GM23338 (cell line): ENCODE results near the gene PDIA4. TPM values are rescaled to one million over a fixed set of nuclear protein-coding genes. Genes with fewer than 3 reads are reported as not detected.

Source experiments
- ATAC-seq: fragments of 200-7000 bp; cut with Tn5 transposase; 3 replicates; pipeline ENCODE4 v1.9.1; 2020
- DNase-seq: peaks from one replicate; pipeline ENCODE4 v3.0.0-alpha.2; 2015; ENCODE audit warnings: low spot score
- H2AFZ ChIP-seq: fragments of 200-600 bp; sonication (generic); 2 replicates; pipeline ENCODE4 v1.8.0; 2016; ENCODE audit warnings: antibody characterized with exemption, mild to moderate bottlenecking, moderate library complexity
- H3F3A ChIP-seq: fragments of 200-600 bp; sonication (generic); replicated peaks from 2 replicates; pipeline ENCODE4 v1.8.0; 2017; ENCODE audit warnings: antibody characterized with exemption, mixed run types, low read depth
- H3K27ac ChIP-seq: fragments of 200-600 bp; sonication (generic); 2 replicates; pipeline ENCODE4 v1.6.1; 2016; ENCODE audit warnings: low read depth
- H3K27me3 ChIP-seq: fragments of 200-600 bp; sonication (generic); 2 replicates; pipeline ENCODE4 v1.8.0; 2016; ENCODE audit warnings: mild to moderate bottlenecking, mixed run types, moderate library complexity; ENCODE audit not compliant: insufficient read depth
- H3K36me3 ChIP-seq: fragments of 200-600 bp; sonication (generic); 2 replicates; pipeline ENCODE4 v1.8.0; 2016; ENCODE audit warnings: mild to moderate bottlenecking; ENCODE audit not compliant: insufficient read depth
- H3K4me1 ChIP-seq: fragments of 200-600 bp; sonication (generic); 2 replicates; pipeline ENCODE4 v1.8.0; 2016; ENCODE audit warnings: mild to moderate bottlenecking, moderate library complexity; ENCODE audit not compliant: insufficient read depth
- H3K4me2 ChIP-seq: fragments of 200-600 bp; sonication (generic); 2 replicates; pipeline ENCODE4 v1.7.1; 2017; ENCODE audit warnings: mixed run types
- H3K4me3 ChIP-seq: fragments of 200-600 bp; sonication (generic); 2 replicates; pipeline ENCODE4 v1.6.1; 2016; ENCODE audit warnings: mixed run types
- H3K79me2 ChIP-seq: fragments of 200-600 bp; sonication (generic); replicated peaks from 2 replicates; pipeline ENCODE4 v1.8.0; 2017; ENCODE audit warnings: mild to moderate bottlenecking; ENCODE audit not compliant: insufficient read depth
- H3K9me2 ChIP-seq: fragments of 200-600 bp; sonication (generic); 2 replicates; pipeline ENCODE4 v1.8.0; 2017; ENCODE audit not compliant: insufficient read depth
- H4K20me1 ChIP-seq: fragments of 200-600 bp; sonication (generic); replicated peaks from 2 replicates; pipeline ENCODE4 v1.8.0; 2017; ENCODE audit warnings: mild to moderate bottlenecking; ENCODE audit not compliant: insufficient read depth
- H3K27ac Mint-ChIP-seq: 2 replicates; pipeline ENCODE4 v1.8.0; 2020; ENCODE audit warnings: inconsistent platforms, mild to moderate bottlenecking, moderate library complexity, mixed read lengths
- H3K27me3 Mint-ChIP-seq: 3 replicates; pipeline ENCODE4 v1.8.0; 2022; ENCODE audit warnings: low read depth, mild to moderate bottlenecking, moderate library complexity, mixed read lengths, inconsistent platforms; ENCODE audit not compliant: insufficient read depth, poor library complexity
- H3K36me3 Mint-ChIP-seq: 3 replicates; pipeline ENCODE4 v1.8.0; 2021; ENCODE audit warnings: low read depth, mild to moderate bottlenecking, inconsistent platforms, moderate library complexity, mixed read lengths
- H3K4me1 Mint-ChIP-seq: 3 replicates; pipeline ENCODE4 v1.8.0; 2020; ENCODE audit warnings: mild to moderate bottlenecking, inconsistent platforms, mixed read lengths
- H3K4me3 Mint-ChIP-seq: 3 replicates; pipeline ENCODE4 v1.8.0; 2021; ENCODE audit warnings: moderate library complexity, mild to moderate bottlenecking, inconsistent platforms, mixed read lengths
- H3K9me3 Mint-ChIP-seq: 3 replicates; pipeline ENCODE4 v1.8.0; 2020; ENCODE audit warnings: moderate library complexity, mild to moderate bottlenecking, inconsistent platforms, mixed read lengths
- CREB1 ChIP-seq: fragments of 250-450 bp; sonication (Bioruptor Pico); IDR thresholded peaks from 2 replicates; pipeline ENCODE4 v1.5.0; 2020; ENCODE audit warnings: low read depth, mild to moderate bottlenecking, moderate library complexity
- CTCF ChIP-seq, 2 experiments: fragments of 200-600 bp in 1 of 2; sonication (generic) in 1 of 2; conservative IDR thresholded peaks; 2 replicates each; pipeline versions ENCODE4 v1.5.1 to v1.6.1; 2016 to 2017; ENCODE audit warnings: antibody characterized with exemption in 2 of 2, low read depth in 2 of 2, mild to moderate bottlenecking in 2 of 2, moderate library complexity in 1 of 2
- ETS1 ChIP-seq: IDR thresholded peaks from 2 replicates; pipeline ENCODE4 v1.6.1; 2016; ENCODE audit warnings: antibody characterized with exemption
- EZH2 ChIP-seq: fragments of 200-600 bp; sonication (generic); IDR thresholded peaks from one replicate; pipeline ENCODE4 v1.8.0; 2017; ENCODE audit warnings: antibody characterized with exemption, mild to moderate bottlenecking, low read depth; ENCODE audit not compliant: unreplicated experiment
- EZH2phosphoT487 ChIP-seq: fragments of 200-600 bp; sonication (generic); IDR thresholded peaks from one replicate; pipeline ENCODE4 v1.8.1; 2018; ENCODE audit warnings: antibody characterized with exemption; ENCODE audit not compliant: unreplicated experiment
- JUNB ChIP-seq: IDR thresholded peaks from one replicate; pipeline ENCODE4 v1.6.1; 2016; ENCODE audit warnings: antibody characterized with exemption; ENCODE audit not compliant: unreplicated experiment
- NANOG ChIP-seq: IDR thresholded peaks from 2 replicates; pipeline ENCODE4 v1.6.1; 2016; ENCODE audit warnings: antibody characterized with exemption, borderline replicate concordance
- POLR2AphosphoS5 ChIP-seq: IDR thresholded peaks from 2 replicates; pipeline ENCODE4 v1.6.1; 2016; ENCODE audit warnings: antibody characterized with exemption, low read depth
- STAT1 ChIP-seq: IDR thresholded peaks from one replicate; pipeline ENCODE4 v1.6.1; 2016; ENCODE audit warnings: antibody characterized with exemption; ENCODE audit not compliant: unreplicated experiment
- ZNF114 ChIP-seq: fragments of 250-450 bp; sonication (Bioruptor Pico); IDR thresholded peaks from 2 replicates; pipeline ENCODE4 v1.5.0; 2020; ENCODE audit warnings: mild to moderate bottlenecking, moderate library complexity
- ZNF331 ChIP-seq: fragments of 250-450 bp; sonication (Bioruptor Pico); IDR thresholded peaks from 2 replicates; pipeline ENCODE4 v1.5.0; 2020; ENCODE audit warnings: low read depth, mild to moderate bottlenecking, moderate library complexity
- polyA plus RNA-seq: library from polyadenylated mRNA; unstranded; fragments of >200 nt; fragmentation: Nextera tagmentation; extraction: Ambion mirVana; gene quantifications from 2 replicates; pipeline ENCODE4 v1.2.1, GENCODE V29; 2016
- total RNA-seq: library from RNA; depleted of rRNA; stranded (reverse); fragments of >200 nt; shearing (Covaris generic); gene quantifications from 2 replicates; pipeline ENCODE4 v1.2.3, GENCODE V29; 2014
- TF ChIP-seq, protein P1 (sequence below): fragments of 250-450 bp; sonication (Bioruptor Pico); IDR thresholded peaks from 2 replicates; pipeline ENCODE4 v1.5.0; 2020; ENCODE audit warnings: mild to moderate bottlenecking, moderate library complexity
- TF ChIP-seq, protein P2 (sequence below): IDR thresholded peaks from one replicate; pipeline ENCODE4 v1.6.1; 2018; ENCODE audit warnings: antibody characterized with exemption; ENCODE audit not compliant: unreplicated experiment

Gene PDIA4
- total and polyA plus RNA-seq, 2 experiments from 2014 or later: 196 to 332 TPM

GRCh38 chr7:148967032-148967372 lies 61.3 kb downstream of the PDIA4 start:
- no peaks in the 10 kb centered on the region for H4K20me1 ChIP-seq
- H3K9me2 ChIP-seq: no peaks in the 10 kb centered on the region
- peaks cover 15% of the 10 kb centered on the region; the same call in 1 of the 2 replicates for H3F3A ChIP-seq
- peaks cover 11% of the 10 kb centered on the region for H3K27me3 Mint-ChIP-seq
- H3K4me1 Mint-ChIP-seq: peaks cover 8% of the 10 kb centered on the region
- H3K36me3 ChIP-seq: no peaks in the 10 kb centered on the region
- H3K27me3 ChIP-seq: no peaks in the 10 kb centered on the region
- DNase-seq (no peak), ATAC-seq (peak; percentile 14; the same call in 2 of the 3 replicates)
- H3K9me3 Mint-ChIP-seq: no peaks in the 10 kb centered on the region
- peaks cover 9% of the 10 kb centered on the region; the same call in 1 of the 2 replicates for H3K4me1 ChIP-seq
- no peak overlapping the region for H3K4me3 ChIP-seq
- H3K27ac Mint-ChIP-seq: no peak overlapping the region
- H3K79me2 ChIP-seq: no peaks in the 10 kb centered on the region
- no peaks in the 10 kb centered on the region; the same call in 2 of the 3 replicates for H3K36me3 Mint-ChIP-seq
- no peak overlapping the region for H3K27ac ChIP-seq
- H3K4me3 Mint-ChIP-seq: peak overlapping the region; percentile 34; the same call in 1 of the 3 replicates
- TF ChIP-seq POLR2AphosphoS5 (no peak), EZH2 (no peak), STAT1 (no peak), ZNF114 (CRISPR knock-in tag) (no peak), NANOG (no peak), EZH2phosphoT487 (no peak), CREB1 (CRISPR knock-in tag) (no peak; the same call in 1 of the 2 replicates), CTCF (conservative IDR thresholded peaks at IDR 0.05; ENCODE audit: low read depth in 2 of 2) (no peak), ZNF331 (CRISPR knock-in tag) (no peak), JUNB (no peak), ETS1 (no peak)
- TF ChIP-seq, protein P1, sequence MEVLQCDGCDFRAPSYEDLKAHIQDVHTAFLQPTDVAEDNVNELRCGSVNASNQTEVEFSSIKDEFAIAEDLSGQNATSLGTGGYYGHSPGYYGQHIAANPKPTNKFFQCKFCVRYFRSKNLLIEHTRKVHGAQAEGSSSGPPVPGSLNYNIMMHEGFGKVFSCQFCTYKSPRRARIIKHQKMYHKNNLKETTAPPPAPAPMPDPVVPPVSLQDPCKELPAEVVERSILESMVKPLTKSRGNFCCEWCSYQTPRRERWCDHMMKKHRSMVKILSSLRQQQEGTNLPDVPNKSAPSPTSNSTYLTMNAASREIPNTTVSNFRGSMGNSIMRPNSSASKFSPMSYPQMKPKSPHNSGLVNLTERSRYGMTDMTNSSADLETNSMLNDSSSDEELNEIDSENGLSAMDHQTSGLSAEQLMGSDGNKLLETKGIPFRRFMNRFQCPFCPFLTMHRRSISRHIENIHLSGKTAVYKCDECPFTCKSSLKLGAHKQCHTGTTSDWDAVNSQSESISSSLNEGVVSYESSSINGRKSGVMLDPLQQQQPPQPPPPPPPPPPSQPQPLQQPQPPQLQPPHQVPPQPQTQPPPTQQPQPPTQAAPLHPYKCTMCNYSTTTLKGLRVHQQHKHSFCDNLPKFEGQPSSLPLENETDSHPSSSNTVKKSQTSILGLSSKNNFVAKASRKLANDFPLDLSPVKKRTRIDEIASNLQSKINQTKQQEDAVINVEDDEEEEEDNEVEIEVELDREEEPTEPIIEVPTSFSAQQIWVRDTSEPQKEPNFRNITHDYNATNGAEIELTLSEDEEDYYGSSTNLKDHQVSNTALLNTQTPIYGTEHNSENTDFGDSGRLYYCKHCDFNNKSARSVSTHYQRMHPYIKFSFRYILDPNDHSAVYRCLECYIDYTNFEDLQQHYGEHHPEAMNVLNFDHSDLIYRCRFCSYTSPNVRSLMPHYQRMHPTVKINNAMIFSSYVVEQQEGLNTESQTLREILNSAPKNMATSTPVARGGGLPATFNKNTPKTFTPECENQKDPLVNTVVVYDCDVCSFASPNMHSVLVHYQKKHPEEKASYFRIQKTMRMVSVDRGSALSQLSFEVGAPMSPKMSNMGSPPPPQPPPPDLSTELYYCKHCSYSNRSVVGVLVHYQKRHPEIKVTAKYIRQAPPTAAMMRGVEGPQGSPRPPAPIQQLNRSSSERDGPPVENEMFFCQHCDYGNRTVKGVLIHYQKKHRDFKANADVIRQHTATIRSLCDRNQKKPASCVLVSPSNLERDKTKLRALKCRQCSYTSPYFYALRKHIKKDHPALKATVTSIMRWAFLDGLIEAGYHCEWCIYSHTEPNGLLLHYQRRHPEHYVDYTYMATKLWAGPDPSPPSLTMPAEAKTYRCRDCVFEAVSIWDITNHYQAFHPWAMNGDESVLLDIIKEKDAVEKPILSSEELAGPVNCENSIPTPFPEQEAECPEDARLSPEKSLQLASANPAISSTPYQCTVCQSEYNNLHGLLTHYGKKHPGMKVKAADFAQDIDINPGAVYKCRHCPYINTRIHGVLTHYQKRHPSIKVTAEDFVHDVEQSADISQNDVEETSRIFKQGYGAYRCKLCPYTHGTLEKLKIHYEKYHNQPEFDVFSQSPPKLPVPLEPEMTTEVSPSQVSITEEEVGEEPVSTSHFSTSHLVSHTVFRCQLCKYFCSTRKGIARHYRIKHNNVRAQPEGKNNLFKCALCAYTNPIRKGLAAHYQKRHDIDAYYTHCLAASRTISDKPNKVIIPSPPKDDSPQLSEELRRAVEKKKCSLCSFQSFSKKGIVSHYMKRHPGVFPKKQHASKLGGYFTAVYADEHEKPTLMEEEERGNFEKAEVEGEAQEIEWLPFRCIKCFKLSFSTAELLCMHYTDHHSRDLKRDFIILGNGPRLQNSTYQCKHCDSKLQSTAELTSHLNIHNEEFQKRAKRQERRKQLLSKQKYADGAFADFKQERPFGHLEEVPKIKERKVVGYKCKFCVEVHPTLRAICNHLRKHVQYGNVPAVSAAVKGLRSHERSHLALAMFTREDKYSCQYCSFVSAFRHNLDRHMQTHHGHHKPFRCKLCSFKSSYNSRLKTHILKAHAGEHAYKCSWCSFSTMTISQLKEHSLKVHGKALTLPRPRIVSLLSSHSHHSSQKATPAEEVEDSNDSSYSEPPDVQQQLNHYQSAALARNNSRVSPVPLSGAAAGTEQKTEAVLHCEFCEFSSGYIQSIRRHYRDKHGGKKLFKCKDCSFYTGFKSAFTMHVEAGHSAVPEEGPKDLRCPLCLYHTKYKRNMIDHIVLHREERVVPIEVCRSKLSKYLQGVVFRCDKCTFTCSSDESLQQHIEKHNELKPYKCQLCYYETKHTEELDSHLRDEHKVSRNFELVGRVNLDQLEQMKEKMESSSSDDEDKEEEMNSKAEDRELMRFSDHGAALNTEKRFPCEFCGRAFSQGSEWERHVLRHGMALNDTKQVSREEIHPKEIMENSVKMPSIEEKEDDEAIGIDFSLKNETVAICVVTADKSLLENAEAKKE (CRISPR knock-in tag): no peak
- TF ChIP-seq, protein P2, sequence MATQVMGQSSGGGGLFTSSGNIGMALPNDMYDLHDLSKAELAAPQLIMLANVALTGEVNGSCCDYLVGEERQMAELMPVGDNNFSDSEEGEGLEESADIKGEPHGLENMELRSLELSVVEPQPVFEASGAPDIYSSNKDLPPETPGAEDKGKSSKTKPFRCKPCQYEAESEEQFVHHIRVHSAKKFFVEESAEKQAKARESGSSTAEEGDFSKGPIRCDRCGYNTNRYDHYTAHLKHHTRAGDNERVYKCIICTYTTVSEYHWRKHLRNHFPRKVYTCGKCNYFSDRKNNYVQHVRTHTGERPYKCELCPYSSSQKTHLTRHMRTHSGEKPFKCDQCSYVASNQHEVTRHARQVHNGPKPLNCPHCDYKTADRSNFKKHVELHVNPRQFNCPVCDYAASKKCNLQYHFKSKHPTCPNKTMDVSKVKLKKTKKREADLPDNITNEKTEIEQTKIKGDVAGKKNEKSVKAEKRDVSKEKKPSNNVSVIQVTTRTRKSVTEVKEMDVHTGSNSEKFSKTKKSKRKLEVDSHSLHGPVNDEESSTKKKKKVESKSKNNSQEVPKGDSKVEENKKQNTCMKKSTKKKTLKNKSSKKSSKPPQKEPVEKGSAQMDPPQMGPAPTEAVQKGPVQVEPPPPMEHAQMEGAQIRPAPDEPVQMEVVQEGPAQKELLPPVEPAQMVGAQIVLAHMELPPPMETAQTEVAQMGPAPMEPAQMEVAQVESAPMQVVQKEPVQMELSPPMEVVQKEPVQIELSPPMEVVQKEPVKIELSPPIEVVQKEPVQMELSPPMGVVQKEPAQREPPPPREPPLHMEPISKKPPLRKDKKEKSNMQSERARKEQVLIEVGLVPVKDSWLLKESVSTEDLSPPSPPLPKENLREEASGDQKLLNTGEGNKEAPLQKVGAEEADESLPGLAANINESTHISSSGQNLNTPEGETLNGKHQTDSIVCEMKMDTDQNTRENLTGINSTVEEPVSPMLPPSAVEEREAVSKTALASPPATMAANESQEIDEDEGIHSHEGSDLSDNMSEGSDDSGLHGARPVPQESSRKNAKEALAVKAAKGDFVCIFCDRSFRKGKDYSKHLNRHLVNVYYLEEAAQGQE: no peak
- peak overlapping the region; percentile 69 for H3K4me2 ChIP-seq
- peak overlapping the region; percentile 90 for H2AFZ ChIP-seq
